ENCODE measurements around the gene SHOC2. TPM values are rescaled to one million over a fixed set of nuclear protein-coding genes. Genes with fewer than 3 reads are reported as not detected.

SHOC2 gene
- total RNA-seq, 1 donor from 2014 or later = 38.7 TPM

DNA sequence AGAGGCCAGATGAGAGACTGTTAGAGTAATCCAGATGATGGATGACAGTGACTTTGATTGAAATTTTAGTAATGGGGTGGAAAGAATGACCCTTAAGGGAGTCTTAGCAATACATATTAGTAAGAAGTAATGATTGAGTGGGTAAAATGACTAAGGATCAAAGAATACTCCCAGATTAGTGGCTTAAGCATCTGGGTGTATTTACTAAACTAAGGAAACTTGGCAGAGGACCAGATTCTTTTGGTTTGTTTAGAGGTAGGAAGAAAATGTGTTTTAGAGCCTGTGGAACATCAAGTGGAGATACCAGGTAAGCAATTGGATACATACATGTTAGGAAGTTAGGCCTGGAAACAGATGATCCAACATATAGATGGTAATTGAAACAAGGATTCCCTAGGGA is 98.6 kb downstream of the SHOC2 start:
- Mint-ChIP-seq H3K4me3 (no peak overlapping the region), H3K36me3 (peaks cover 28% of the 10 kb centered on the region), H3K27me3 (no peaks in the 10 kb centered on the region), H3K4me1 (ENCODE audit: unreplicated experiment) (no peaks in the 10 kb centered on the region), H3K27ac (no peak overlapping the region), H3K9me3 (peaks cover 1% of the 10 kb centered on the region)
- TF ChIP-seq, protein P1, sequence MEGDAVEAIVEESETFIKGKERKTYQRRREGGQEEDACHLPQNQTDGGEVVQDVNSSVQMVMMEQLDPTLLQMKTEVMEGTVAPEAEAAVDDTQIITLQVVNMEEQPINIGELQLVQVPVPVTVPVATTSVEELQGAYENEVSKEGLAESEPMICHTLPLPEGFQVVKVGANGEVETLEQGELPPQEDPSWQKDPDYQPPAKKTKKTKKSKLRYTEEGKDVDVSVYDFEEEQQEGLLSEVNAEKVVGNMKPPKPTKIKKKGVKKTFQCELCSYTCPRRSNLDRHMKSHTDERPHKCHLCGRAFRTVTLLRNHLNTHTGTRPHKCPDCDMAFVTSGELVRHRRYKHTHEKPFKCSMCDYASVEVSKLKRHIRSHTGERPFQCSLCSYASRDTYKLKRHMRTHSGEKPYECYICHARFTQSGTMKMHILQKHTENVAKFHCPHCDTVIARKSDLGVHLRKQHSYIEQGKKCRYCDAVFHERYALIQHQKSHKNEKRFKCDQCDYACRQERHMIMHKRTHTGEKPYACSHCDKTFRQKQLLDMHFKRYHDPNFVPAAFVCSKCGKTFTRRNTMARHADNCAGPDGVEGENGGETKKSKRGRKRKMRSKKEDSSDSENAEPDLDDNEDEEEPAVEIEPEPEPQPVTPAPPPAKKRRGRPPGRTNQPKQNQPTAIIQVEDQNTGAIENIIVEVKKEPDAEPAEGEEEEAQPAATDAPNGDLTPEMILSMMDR (conservative IDR thresholded peaks at IDR 0.05) = no peak
- no peak for DNase-seq (ENCODE audit: extremely low spot score, unreplicated experiment)

DNA sequence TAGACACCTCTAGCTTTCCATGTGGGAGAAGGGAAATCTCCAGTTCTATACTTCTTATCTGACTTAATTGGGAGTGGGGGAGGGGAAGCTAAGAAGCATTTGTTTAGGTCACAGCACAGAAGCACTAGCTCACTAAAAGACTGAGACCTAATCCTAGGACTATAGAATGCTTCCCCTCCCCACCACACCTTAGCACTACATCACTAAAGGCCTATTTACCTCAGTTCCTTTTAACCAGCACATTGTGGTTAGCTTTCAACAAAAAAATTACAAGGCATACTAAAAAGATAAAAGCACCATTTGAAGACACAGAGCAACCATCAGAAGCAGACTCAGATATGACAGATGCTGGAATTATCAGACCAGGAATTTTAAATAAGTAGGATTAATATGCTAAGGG is 103.7 kb downstream of the SHOC2 start:
- no peaks in the 10 kb centered on the region for H3K27me3 Mint-ChIP-seq
- H3K9me3 Mint-ChIP-seq = peaks cover 18% of the 10 kb centered on the region
- peaks cover 32% of the 10 kb centered on the region for H3K36me3 Mint-ChIP-seq
- TF ChIP-seq, protein P1 (conservative IDR thresholded peaks at IDR 0.05) = no peak
- no peak overlapping the region for H3K27ac Mint-ChIP-seq
- no peak overlapping the region for H3K4me3 Mint-ChIP-seq
- no peaks in the 10 kb centered on the region for H3K4me1 Mint-ChIP-seq (ENCODE audit: unreplicated experiment)
- DNase-seq (ENCODE audit: extremely low spot score, unreplicated experiment) = no peak

DNA sequence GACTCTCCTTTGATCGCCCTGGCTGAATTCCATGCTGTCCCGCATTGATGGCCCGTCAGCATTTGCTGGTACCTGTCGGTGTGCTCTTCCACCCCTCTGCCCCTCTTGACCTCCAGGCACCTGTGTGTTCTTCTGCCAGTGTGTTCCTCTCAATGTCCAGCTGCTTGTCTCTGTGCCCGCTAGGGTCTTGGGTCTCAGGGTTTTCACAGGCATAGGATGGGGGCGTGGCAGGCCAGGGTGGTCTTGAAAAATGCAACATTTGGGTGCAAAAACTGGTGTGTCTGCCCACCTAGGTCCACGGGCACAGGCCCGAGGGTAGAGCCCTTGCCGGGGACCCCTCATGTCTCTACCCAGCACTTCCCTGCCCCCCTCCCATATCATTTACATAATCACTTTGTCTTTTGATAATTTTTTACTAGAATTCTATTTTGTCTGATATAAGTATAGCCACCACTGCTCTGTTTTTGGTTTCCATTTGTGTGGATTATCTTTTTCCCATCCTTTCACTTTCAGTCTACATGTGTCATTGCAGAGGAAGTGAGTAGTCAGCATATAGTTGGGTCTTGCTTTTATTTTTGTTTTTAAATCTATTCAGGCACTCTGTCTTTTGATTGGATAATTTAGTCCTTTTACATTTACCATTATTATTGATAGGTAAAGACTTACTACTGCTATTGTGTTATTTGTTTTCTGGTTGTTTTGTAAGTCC is 110.8 kb downstream of the SHOC2 start:
- no peak overlapping the region for H3K27ac Mint-ChIP-seq

DNA sequence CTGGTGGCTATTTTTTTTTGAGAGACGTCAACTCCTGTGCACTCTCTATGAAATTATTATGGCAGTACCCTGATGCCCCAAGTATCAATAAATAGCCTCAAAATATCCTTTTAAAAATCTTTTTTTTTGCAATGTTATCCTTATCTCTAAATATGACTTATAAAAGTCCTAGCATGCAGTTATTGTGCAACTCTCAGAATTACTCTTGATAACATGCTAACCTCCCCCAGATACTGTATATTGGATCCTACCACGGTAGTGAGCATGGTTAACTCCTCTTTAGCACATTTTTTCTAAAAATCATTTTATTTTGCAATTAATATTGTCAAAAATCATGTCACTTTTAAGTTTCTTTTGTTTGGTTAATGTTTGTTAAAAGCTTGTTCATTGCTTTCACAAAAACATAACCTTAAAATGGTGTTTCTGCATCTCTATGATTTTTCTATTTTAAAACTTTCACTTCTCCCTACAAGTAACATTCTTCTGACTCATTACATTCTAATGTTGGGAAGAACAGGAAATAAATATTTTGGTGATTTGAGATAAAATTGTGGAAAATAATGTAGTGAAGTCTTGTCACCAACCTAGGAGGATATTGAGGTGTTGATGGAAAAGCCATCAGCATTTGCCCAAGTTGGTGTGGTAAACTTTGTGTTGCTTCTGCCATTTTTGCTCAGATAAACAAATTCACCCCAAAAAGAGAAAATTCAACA is 115.3 kb downstream of the SHOC2 start:
- Mint-ChIP-seq H3K9me3 (peaks cover 6% of the 10 kb centered on the region), H3K36me3 (peaks cover 9% of the 10 kb centered on the region)
- DNase-seq (ENCODE audit: extremely low spot score, unreplicated experiment) = no peak

More for the DNA sequence above, 110.8 kb downstream of the SHOC2 start:
- TF ChIP-seq, protein P1 (conservative IDR thresholded peaks at IDR 0.05) = no peak
- no peaks in the 10 kb centered on the region for H3K4me1 Mint-ChIP-seq (ENCODE audit: unreplicated experiment)
- H3K36me3 Mint-ChIP-seq = peaks cover 12% of the 10 kb centered on the region
- peaks cover 3% of the 10 kb centered on the region for H3K9me3 Mint-ChIP-seq
- no peak for DNase-seq (ENCODE audit: extremely low spot score, unreplicated experiment)
- no peak overlapping the region for H3K4me3 Mint-ChIP-seq
- H3K27me3 Mint-ChIP-seq = no peaks in the 10 kb centered on the region

DNA sequence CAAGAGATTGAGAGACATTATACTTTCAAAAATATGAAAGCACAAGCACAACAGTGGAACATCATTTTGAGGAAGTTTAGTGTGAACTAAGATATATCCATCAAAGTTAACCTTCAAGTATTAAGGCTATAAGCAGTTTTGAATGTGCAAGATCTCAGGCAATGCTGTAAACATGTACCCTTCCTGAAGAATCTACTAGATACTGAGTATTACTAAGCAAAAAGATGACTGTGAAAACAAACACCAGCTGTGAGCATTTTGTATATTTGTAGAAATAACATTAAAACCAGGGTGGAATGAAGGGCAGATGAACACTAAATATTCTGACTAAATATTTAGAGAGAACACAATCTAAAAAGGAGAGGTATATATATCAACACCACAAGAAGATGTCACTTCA is 116.1 kb downstream of the SHOC2 start:
- no peak for DNase-seq (ENCODE audit: extremely low spot score, unreplicated experiment)
- Mint-ChIP-seq H3K4me3 (no peak overlapping the region), H3K27ac (no peak overlapping the region), H3K9me3 (peaks cover 10% of the 10 kb centered on the region), H3K4me1 (ENCODE audit: unreplicated experiment) (no peaks in the 10 kb centered on the region), H3K27me3 (no peaks in the 10 kb centered on the region), H3K36me3 (peaks cover 9% of the 10 kb centered on the region)
- TF ChIP-seq, protein P1 (conservative IDR thresholded peaks at IDR 0.05) = no peak

More for the DNA sequence above, 115.3 kb downstream of the SHOC2 start:
- Mint-ChIP-seq H3K4me3 (no peak overlapping the region), H3K27me3 (no peaks in the 10 kb centered on the region), H3K4me1 (ENCODE audit: unreplicated experiment) (no peaks in the 10 kb centered on the region), H3K27ac (no peak overlapping the region)
- TF ChIP-seq, protein P1 (conservative IDR thresholded peaks at IDR 0.05) = no peak
